ENCODE results near the gene SNTA1. TPM values are rescaled to one million over a fixed set of nuclear protein-coding genes. Genes with fewer than 3 reads are reported as not detected.

The SNTA1 gene
- total and polyA plus RNA-seq, 9 of the 15 experiments (the other 6 are each of a cell fraction or from before 2014, with no cell fraction given) = 1.2 to 40.8 (median 20.3) TPM

GRCh38 chr20:33459599-33459998, 16.0 kb upstream of the SNTA1 start (continued):
- no peak for TF ChIP-seq MGA (IDR thresholded peaks at IDR 0.05)
- 0 out of 2 replicates have a peak, but pooled peaks have one; percentile 18 for TF ChIP-seq ZBTB12 (CRISPR knock-in tag; IDR thresholded peaks at IDR 0.05)
- TF ChIP-seq GABPA (tag; conservative IDR thresholded peaks at IDR 0.05; ENCODE audit: low read depth) = no peak
- TF ChIP-seq JUNB (CRISPR knock-in tag; conservative IDR thresholded peaks at IDR 0.05) = no peak
- TF ChIP-seq SMAD2 (IDR thresholded peaks at IDR 0.05; ENCODE audit: low read depth, low read length) = no peak
- TF ChIP-seq ARID3A (IDR thresholded peaks at IDR 0.05; ENCODE audit: borderline replicate concordance, low read depth, low read length) = no peak
- peak; percentile 20; the same call in 1 of the 2 replicates for TF ChIP-seq CXXC5 (CRISPR knock-in tag; IDR thresholded peaks at IDR 0.05)
- TF ChIP-seq KLF6 (CRISPR knock-in tag; IDR thresholded peaks at IDR 0.05; ENCODE audit: borderline replicate concordance) = peak; percentile 83; the same call in 1 of the 2 replicates
- no peak for TF ChIP-seq E2F5 (CRISPR knock-in tag; IDR thresholded peaks at IDR 0.05)
- peak; percentile 96 for TF ChIP-seq ZNF395 (CRISPR knock-in tag; IDR thresholded peaks at IDR 0.05)
